Fibroblast of villous mesenchyme (primary cell): ENCODE results near the gene TSHZ2. TPM values are rescaled to one million over a fixed set of nuclear protein-coding genes. Genes with fewer than 3 reads are reported as not detected.

Experiments used
- DNase-seq: peaks from one replicate; pipeline ENCODE4 v3.0.0-alpha.2; 2010; ENCODE audit warnings: low read depth
- H3K4me3 ChIP-seq: 2 replicates; pipeline ENCODE4 v1.5.1; 2011; ENCODE audit warnings: low read depth, mild to moderate bottlenecking, low read length
- total RNA-seq: library from RNA; depleted of rRNA; stranded (reverse); fragments of >200 nt; gene quantifications from 2 replicates; pipeline ENCODE4 v1.2.3, GENCODE V29; 2012
- TF ChIP-seq, protein P1 (sequence below): IDR thresholded peaks from 2 replicates; pipeline ENCODE4 v1.5.1; 2012; ENCODE audit warnings: low read depth, mild to moderate bottlenecking, low read length; ENCODE audit not compliant: insufficient read depth

Gene TSHZ2
- total RNA-seq, 1 donor: 2.6 TPM

DNA sequence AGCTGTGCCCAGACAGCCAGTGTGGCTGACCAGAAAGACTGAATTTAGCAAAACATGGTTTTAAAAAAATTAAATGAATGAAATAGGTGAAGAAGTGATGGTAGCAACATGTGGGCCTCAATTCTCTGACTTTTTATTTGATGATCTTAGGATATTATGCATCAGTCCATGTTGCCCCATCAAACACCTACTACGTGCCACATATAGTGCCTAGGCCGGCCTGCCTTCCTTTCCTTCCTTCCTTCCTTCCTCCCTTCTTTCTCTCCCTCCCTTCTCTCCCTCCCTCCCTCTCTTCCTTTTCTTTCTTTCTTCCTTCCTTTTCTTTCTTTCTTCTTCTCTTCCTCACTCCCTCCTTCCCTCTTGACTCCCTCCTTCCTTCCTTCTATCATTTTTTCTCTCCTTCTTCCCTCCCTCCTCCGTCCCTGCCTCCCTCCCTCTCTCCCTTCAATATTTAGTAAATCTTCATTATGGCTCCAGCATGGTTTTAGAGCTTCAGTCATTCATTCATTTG lies 209.8 kb downstream of the TSHZ2 start:
- no peak overlapping the region for H3K4me3 ChIP-seq
- TF ChIP-seq, protein P1, sequence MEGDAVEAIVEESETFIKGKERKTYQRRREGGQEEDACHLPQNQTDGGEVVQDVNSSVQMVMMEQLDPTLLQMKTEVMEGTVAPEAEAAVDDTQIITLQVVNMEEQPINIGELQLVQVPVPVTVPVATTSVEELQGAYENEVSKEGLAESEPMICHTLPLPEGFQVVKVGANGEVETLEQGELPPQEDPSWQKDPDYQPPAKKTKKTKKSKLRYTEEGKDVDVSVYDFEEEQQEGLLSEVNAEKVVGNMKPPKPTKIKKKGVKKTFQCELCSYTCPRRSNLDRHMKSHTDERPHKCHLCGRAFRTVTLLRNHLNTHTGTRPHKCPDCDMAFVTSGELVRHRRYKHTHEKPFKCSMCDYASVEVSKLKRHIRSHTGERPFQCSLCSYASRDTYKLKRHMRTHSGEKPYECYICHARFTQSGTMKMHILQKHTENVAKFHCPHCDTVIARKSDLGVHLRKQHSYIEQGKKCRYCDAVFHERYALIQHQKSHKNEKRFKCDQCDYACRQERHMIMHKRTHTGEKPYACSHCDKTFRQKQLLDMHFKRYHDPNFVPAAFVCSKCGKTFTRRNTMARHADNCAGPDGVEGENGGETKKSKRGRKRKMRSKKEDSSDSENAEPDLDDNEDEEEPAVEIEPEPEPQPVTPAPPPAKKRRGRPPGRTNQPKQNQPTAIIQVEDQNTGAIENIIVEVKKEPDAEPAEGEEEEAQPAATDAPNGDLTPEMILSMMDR: no peak
- no peak for DNase-seq

DNA sequence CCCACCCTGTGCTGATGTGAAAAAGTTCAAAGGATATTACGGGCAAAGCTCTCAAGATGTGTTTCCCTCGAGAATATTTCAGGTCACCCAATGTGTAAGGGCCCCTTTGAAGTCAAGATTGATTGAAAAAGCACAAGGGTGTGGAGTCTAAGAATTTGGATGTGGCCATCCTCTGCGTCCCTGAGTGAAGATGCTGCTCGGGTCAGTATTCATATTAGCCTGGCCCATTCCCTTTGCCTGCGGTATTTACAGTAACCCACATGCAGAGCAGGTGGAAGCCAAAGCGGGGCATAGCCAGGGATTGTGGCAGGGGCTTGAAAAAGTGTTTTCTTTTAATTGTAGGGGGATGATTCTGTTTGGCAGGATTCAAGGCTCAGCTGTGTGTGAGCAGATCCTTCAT lies 211.0 kb downstream of the TSHZ2 start:
- DNase-seq: no peak
- TF ChIP-seq, protein P1: no peak
- no peak overlapping the region for H3K4me3 ChIP-seq

DNA sequence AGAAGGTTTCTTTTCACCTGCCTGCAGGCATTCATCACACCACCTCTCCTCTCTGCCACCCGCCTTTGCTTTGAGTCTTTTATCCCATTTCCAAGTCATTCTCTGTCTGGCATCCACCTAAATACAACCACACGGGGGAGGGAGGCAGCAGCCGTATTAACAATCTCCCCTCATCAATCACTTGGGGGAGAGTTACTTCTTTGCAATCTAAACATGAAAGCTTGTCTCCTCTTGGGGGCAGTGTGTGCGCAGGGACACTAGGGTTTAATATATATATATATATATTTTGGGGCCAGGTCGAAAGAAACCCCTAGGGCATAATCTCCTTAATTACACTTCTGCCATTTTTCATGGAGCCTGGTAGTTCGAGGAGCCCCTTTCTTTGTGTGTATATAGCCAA lies 214.5 kb downstream of the TSHZ2 start:
- no peak overlapping the region for H3K4me3 ChIP-seq
- DNase-seq: no peak
- TF ChIP-seq, protein P1: no peak

DNA sequence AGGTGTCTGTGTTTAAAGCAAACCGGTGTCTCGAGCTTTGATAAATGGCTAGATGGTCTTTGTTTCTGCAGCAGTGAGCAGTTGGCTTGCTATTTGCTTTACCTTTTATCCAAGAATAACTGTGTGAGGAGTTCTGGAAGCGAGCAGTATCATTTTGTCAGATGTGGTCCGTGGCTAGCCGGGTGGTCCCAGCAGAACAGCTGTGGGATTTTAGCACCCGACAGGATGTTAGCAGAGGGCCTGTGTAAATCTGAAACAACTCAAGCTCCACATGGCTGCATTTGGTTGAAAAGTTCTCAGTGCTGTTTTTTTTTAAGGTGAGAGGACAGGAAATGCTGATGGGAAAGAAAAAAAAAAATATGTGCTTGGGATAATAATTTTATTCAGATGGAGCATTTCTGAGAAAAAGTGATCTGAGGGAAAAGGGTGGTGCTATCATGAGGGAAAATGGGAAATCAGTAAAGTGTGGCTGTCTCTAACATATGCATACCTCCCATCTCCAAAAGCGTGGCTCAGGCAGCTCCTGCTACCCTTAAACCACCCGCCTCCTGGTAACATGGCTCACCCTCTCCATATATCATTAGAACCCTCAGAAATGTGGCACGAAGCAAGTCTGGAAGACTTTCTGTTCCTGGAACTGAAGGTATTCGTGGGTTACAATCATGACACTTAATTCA lies 215.4 kb downstream of the TSHZ2 start:
- TF ChIP-seq, protein P1: no peak
- no peak for DNase-seq
- H3K4me3 ChIP-seq: no peak overlapping the region

DNA sequence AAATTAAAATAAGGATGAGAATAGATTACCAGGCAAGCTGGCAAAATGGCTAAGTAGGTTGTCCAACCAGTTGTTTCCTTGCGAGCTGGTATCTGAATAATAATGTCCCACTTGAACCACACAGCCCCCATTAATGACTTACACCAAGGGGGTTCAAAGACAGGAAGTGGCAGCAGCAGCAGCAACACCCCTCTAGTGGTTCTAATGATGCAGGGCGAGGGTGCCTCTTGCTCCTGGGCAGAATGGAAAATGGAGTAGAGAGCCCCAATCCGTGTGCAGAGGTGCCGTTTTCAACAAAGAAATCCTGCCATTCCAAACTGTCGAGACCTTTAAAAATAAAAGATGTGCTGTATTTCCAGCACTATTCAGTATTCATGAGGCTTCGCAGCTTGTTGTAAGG lies 218.1 kb downstream of the TSHZ2 start:
- H3K4me3 ChIP-seq: no peak overlapping the region
- DNase-seq: no peak
- TF ChIP-seq, protein P1: no peak

DNA sequence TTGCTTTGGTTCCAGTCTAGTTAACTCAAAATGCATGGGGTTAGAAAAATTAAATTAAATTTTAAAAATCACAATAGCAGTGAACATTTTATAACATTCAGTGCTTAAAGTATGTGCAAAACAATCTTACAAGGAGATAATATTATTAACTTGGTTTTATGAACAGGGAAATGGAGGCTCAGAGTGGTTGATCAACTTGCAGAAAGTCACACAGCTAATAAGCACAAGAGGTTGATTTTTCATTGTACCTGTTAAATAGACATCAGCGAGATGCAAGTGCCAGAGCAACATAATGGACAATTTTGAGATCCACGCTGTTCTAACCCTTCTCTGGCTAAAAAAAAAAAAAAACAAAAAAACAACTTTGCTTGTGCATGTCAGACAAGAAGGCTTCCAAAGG lies 219.8 kb downstream of the TSHZ2 start:
- TF ChIP-seq, protein P1: no peak
- no peak for DNase-seq

More for the DNA sequence above, 219.8 kb downstream of the TSHZ2 start:
- no peak overlapping the region for H3K4me3 ChIP-seq
